CD4-positive, alpha-beta T cell (primary cell): ENCODE data around the gene HMG20A. TPM values are rescaled to one million over a fixed set of nuclear protein-coding genes. Genes with fewer than 3 reads are reported as not detected.

Source experiments
- ATAC-seq: fragments of 200-7000 bp; cut with Tn5 transposase; one replicate; pipeline ENCODE4 v1.10.0; 2022; ENCODE audit warnings: mild to moderate bottlenecking; ENCODE audit not compliant: poor library complexity
- CTCF ChIA-PET: fragments of 350-600 bp; sonication (Branson Sonifier 250); formaldehyde crosslinking; loops from one replicate; lab custom pipeline; 2021; ENCODE audit warnings: antibody characterized with exemption, inconsistent platforms; lab: Charles Lee
- POLR2A ChIA-PET: fragments of 350-600 bp; sonication (Branson Sonifier 250); formaldehyde crosslinking; loops from one replicate; lab custom pipeline; 2021; ENCODE audit warnings: antibody characterized with exemption, inconsistent platforms; lab: Charles Lee
- DNase-seq, 14 experiments: peaks; one replicate each; pipeline ENCODE4 v3.0.0-alpha.2; 2013 to 2020; ENCODE audit warnings: mixed read lengths in 2 of 14
- H3K27ac ChIP-seq, 2 donors: one replicate each; pipeline versions ENCODE4 v1.5.1 to v1.7.0; 2013; ENCODE audit warnings: low read length in 2 of 2, low read depth in 1 of 2, mild to moderate bottlenecking in 1 of 2
- H3K27me3 ChIP-seq, 2 experiments: 1 replicate in 1 of 2; 2 replicates in 1 of 2; pipeline versions ENCODE4 v1.6.1 to v1.7.0; 2013; ENCODE audit warnings: low read length in 2 of 2, control low read depth in 1 of 2, mild to moderate bottlenecking in 1 of 2, moderate library complexity in 1 of 2; ENCODE audit not compliant: insufficient read depth in 2 of 2, control insufficient read depth in 1 of 2
- H3K36me3 ChIP-seq: one replicate; pipeline ENCODE4 v1.6.1; 2013; ENCODE audit warnings: low read length, control low read depth; ENCODE audit not compliant: insufficient read depth
- H3K4me1 ChIP-seq: one replicate; pipeline ENCODE4 v1.6.1; 2013; ENCODE audit warnings: low read length, control low read depth; ENCODE audit not compliant: insufficient read depth
- H3K4me3 ChIP-seq: one replicate; pipeline ENCODE4 v1.5.1; 2013; ENCODE audit warnings: mild to moderate bottlenecking, low read length, moderate library complexity
- H3K9me3 ChIP-seq, 2 experiments: 1 replicate in 1 of 2; 2 replicates in 1 of 2; pipeline versions ENCODE4 v1.6.1 to v1.7.0; 2013; ENCODE audit warnings: low read length in 2 of 2, mild to moderate bottlenecking in 2 of 2, control low read depth in 1 of 2, moderate library complexity in 1 of 2; ENCODE audit not compliant: control insufficient read depth in 1 of 2, insufficient read depth in 1 of 2
- H3K27ac Mint-ChIP-seq: one replicate; pipeline ENCODE4 v1.8.0; 2020; ENCODE audit warnings: mixed read lengths
- H3K27me3 Mint-ChIP-seq: one replicate; pipeline ENCODE4 v1.8.0; 2021; ENCODE audit warnings: mixed read lengths
- H3K36me3 Mint-ChIP-seq: one replicate; pipeline ENCODE4 v1.8.0; 2021; ENCODE audit warnings: low read depth, mixed read lengths
- H3K4me1 Mint-ChIP-seq: one replicate; pipeline ENCODE4 v1.8.0; 2021; ENCODE audit warnings: low read depth, mixed read lengths
- H3K4me3 Mint-ChIP-seq: one replicate; pipeline ENCODE4 v1.8.0; 2020; ENCODE audit warnings: mild to moderate bottlenecking, mixed read lengths
- H3K9me3 Mint-ChIP-seq: one replicate; pipeline ENCODE4 v1.8.0; 2020; ENCODE audit warnings: mixed read lengths
- CTCF ChIP-seq: fragments of 200-600 bp; IDR thresholded peaks from one replicate; pipeline ENCODE4 v1.8.0; 2022; ENCODE audit warnings: antibody characterized with exemption, mild to moderate bottlenecking
- intact Hi-C, 2 experiments: fragments of 100-400 bp; cut with DNase I in 1 of 2; cut with micrococcal nuclease in 1 of 2; formaldehyde crosslinking; loops; one replicate each; pipeline versions ENCODE4 v1.15.1 to v1.9.0; 2023 to 2025; cut with DNase I, micrococcal nuclease
- total RNA-seq, 174 experiments: library from RNA in 2 of 174; stranded (reverse) in 2 of 174; gene quantifications; one replicate each; pipeline ENCODE4 v1.2.3 and lab custom pipeline; 2021 to 2026

The HMG20A gene
- total RNA-seq, 2 experiments from 2014 or later: 16.2 to 20.0 TPM

GRCh38 chr15:77413699-77414349, 6.9 kb upstream of the HMG20A start:
- Histone ChIP-seq H3K27me3 (no peaks in the 10 kb centered on the region), H3K36me3 (no peaks in the 10 kb centered on the region), H3K9me3 (no peaks in the 10 kb centered on the region), H3K4me3 (no peak overlapping the region), H3K4me1 (peaks cover 7% of the 10 kb centered on the region), H3K27ac (no peak overlapping the region)
- H3K4me3 Mint-ChIP-seq: no peak overlapping the region
- no peak for ATAC-seq
- intact Hi-C loops: no loop called here
- ChIA-PET POLR2A (interaction anchor here (0.5 kb wide), 1 partner anchor 373 kb away, joined by 3 read pairs; no protein-coding TSS in a partner anchor), CTCF (interaction anchor here (0.6 kb wide), 2 partner anchors 16 to 417 kb away, joined by 3 read pairs; no protein-coding TSS in a partner anchor)
- H3K36me3 Mint-ChIP-seq: peaks cover 1% of the 10 kb centered on the region
- TF ChIP-seq CTCF: no peak
- no peaks in the 10 kb centered on the region for H3K9me3 Mint-ChIP-seq
- peaks cover 27% of the 10 kb centered on the region for H3K4me1 Mint-ChIP-seq
- DNase-seq: no peak
- H3K27ac Mint-ChIP-seq: no peak overlapping the region
- H3K27me3 Mint-ChIP-seq: no peaks in the 10 kb centered on the region

GRCh38 chr15:77414789-77415442, 5.8 kb upstream of the HMG20A start:
- ChIA-PET POLR2A (interaction anchor here (0.5 kb wide), 1 partner anchor 374 kb away, joined by 3 read pairs; no protein-coding TSS in a partner anchor), CTCF (no interaction called here)
- no peaks in the 10 kb centered on the region for H3K27me3 ChIP-seq
- H3K36me3 Mint-ChIP-seq: peaks cover 6% of the 10 kb centered on the region
- no peak for TF ChIP-seq CTCF
- H3K4me3 Mint-ChIP-seq: no peak overlapping the region
- H3K9me3 Mint-ChIP-seq: no peaks in the 10 kb centered on the region
- peaks cover 9% of the 10 kb centered on the region for H3K4me1 ChIP-seq
- no peak for DNase-seq
- H3K4me3 ChIP-seq: no peak overlapping the region
- no peak overlapping the region for H3K27ac Mint-ChIP-seq
- no peak overlapping the region for H3K27ac ChIP-seq
- ATAC-seq: no peak
- H3K9me3 ChIP-seq: no peaks in the 10 kb centered on the region
- intact Hi-C loops: no loop called here
- H3K27me3 Mint-ChIP-seq: no peaks in the 10 kb centered on the region
- H3K36me3 ChIP-seq: no peaks in the 10 kb centered on the region
- H3K4me1 Mint-ChIP-seq: peaks cover 20% of the 10 kb centered on the region

- CTCF ChIA-PET: no interaction called here
- intact Hi-C loops: no loop called here
Observed at GRCh38 chr15:77415450-77416147, 5.1 kb upstream of the HMG20A start.

More at GRCh38 chr15:77415450-77416147, 5.1 kb upstream of the HMG20A start:
- no peaks in the 10 kb centered on the region for H3K9me3 ChIP-seq
- H3K36me3 ChIP-seq: no peaks in the 10 kb centered on the region
- H3K4me3 ChIP-seq: no peak overlapping the region
- H3K4me1 Mint-ChIP-seq: peaks cover 19% of the 10 kb centered on the region
- no peak for TF ChIP-seq CTCF
- H3K4me3 Mint-ChIP-seq: no peak overlapping the region
- DNase-seq (no peak), ATAC-seq (no peak)
- POLR2A ChIA-PET: no interaction called here
- H3K27ac Mint-ChIP-seq: no peak overlapping the region
- no peaks in the 10 kb centered on the region for H3K27me3 ChIP-seq
- no peaks in the 10 kb centered on the region for H3K27me3 Mint-ChIP-seq
- H3K36me3 Mint-ChIP-seq: peaks cover 13% of the 10 kb centered on the region
- H3K4me1 ChIP-seq: peaks cover 6% of the 10 kb centered on the region
- H3K27ac ChIP-seq: no peak overlapping the region
- H3K9me3 Mint-ChIP-seq: no peaks in the 10 kb centered on the region
